GM12874 (cell line): ENCODE measurements around the gene NAB2.

Experiments
- CTCF ChIP-seq: IDR thresholded peaks from 2 replicates; pipeline ENCODE4 v1.5.1; 2011; ENCODE audit warnings: low read depth, mild to moderate bottlenecking, control low read depth, low read length, moderate library complexity; ENCODE audit not compliant: insufficient read depth

Gene NAB2

GRCh38 chr12:57131896-57132744, 43.2 kb downstream of the NAB2 start:
- no peak for TF ChIP-seq CTCF

GRCh38 chr12:57133013-57133569, 44.2 kb downstream of the NAB2 start:
- TF ChIP-seq CTCF = no peak

- TF ChIP-seq CTCF = no peak
These were observed 45.0 kb downstream of the NAB2 start for GRCh38 chr12:57133916-57134315.

DNA sequence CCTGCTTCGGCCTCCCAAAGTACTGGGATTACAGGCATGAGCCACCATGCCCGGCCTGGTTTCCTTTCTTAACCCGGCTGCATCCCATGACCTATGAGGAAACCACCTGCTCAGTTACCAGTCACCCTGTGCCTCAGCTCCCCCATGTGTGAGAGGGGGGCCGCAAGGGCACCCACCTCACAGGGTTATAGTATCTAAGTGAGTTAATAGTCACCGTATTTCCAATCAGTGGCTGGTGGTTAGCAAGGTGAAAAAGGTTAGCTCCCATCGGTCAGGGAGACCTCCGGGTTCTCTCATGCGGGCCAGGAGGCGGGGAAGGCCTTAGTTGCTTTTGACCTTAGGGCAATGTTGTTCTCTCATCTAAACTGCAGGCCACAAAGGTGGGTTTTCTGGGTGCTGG, 46.0 kb downstream of the NAB2 start:
- no peak for TF ChIP-seq CTCF

- no peak for TF ChIP-seq CTCF
These were observed 46.8 kb downstream of the NAB2 start for GRCh38 chr12:57135527-57136326.

- no peak for TF ChIP-seq CTCF
These were observed 49.8 kb downstream of the NAB2 start for GRCh38 chr12:57138526-57139272.
